Activated CD4-positive, alpha-beta T cell treated with anti-CD3 and anti-CD28 coated beads for 24 hours (primary cell): ENCODE measurements around the gene GPR82.
A peak's percentile ranks its signal among the peaks of the same experiment; 100 is the strongest.
"Not testable (repeated sequence)": the region's sequence is repeated elsewhere in the genome, so short reads cannot be mapped to it uniquely, and the experiment has no call there.

ENCODE experiments used
- DNase-seq, 2 donors: peaks; one replicate each; pipeline ENCODE4 v3.0.0-alpha.2; 2020; ENCODE audit warnings: low read depth in 2 of 2

The GPR82 gene

GRCh38 chrX:41719610-41720009, 4.4 kb upstream of the GPR82 start:
- not testable (repeated sequence) for DNase-seq

GRCh38 chrX:41720125-41720779, 3.7 kb upstream of the GPR82 start:
- DNase-seq, result peak; percentile 0 to 11

GRCh38 chrX:41721590-41721989, 2.4 kb upstream of the GPR82 start:
- no peak for DNase-seq

GRCh38 chrX:41722214-41722613, 1.8 kb upstream of the GPR82 start:
- no peak for DNase-seq

DNA sequence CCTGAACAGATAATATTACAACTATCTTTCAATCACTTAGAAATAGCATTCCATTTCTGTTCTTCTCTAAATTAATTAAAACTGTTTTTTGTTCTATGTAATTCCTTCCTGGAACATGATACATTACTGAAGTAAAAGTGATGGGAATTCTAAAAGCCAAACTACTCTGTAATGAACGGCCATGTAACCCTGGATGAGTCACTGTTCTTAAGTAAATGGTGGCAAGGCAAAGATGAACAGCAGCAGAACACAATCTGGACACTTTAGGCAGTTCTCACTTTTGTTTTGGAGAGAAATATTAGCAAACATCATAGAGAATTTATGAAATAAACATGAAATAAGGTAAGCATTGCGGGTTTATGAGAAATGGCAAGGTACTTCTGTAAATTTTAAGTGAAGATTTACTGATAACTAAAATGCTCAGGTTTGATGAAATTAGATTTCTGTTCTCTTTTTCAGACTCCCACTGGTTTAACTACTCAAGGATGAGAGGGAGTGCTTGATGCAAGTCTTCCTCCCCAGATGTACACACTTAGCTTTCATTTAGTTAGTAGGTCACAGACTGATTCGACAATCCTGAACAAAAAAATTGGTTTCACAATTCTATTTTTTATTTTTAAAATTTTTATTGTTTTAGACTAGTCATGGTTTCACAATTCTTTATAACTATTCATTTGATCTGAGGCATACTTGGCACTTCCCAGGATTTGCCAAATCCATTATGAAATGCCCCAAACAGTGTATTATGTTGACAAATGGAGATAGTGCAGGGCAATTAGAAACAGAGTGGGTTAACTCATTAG, 964 bp upstream of the GPR82 start:
- DNase-seq, result no peak

- no peak for DNase-seq
Measured at GRCh38 chrX:41728125-41728524, 4.1 kb downstream of the GPR82 start.

DNA sequence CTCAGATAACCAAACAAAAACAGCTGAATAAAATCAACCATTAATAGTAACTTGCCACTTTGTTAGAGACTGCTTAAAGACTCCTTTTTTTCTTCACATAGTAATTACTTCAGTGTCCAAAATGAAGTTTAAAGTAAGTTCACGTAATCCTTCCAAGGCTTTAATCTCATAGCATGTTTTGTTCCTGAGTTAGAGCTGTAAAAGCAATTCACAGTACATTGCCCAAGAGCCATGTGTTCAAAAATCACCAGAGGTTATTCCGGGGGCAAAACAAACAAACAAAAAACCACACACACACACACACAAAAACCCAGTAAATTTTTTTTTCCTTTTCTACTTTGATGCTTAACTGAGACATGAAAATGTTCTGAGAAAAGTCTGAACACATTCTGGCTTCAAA, 6.1 kb downstream of the GPR82 start:
- DNase-seq, result no peak

DNA sequence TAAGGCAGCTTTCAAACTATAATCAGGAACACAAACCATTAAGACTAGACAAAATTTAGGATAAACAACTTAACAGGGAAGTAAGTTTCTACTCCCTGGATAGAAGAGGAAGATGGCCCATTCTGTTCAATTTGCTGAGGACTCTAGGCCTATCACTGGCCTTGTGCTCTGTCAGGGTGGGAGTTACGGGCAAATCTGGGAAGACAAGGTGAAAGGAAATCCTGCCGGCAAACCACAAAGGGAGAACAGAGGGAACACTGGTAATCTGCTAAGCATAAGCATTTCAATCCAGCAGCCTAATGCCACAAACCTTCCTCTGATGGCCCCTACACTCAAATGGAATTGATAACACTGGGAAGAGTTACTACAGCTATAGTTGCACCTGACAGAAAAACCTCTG, 8.3 kb downstream of the GPR82 start:
- no peak for DNase-seq

DNA sequence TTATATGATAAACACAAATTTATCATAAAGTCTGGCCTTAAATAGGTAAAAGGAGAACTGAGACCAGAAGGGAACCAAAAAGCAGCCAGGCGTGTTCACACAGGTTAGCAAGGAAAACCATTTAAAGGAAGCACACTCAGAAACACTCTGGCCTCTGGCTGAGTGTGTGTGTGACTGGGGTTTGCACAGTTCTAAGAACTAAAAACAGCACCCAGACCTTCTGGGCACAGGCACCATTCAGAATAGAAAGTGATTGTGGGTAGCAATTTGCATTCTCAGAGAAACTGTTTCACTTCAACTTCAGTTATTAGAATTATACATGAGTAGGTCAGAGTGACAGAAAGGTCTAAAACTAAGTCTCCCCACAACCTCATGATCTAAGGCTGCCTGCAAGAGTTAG, 10.0 kb downstream of the GPR82 start:
- no peak for DNase-seq

GRCh38 chrX:41734530-41734929, 10.5 kb downstream of the GPR82 start:
- DNase-seq, result no peak

DNA sequence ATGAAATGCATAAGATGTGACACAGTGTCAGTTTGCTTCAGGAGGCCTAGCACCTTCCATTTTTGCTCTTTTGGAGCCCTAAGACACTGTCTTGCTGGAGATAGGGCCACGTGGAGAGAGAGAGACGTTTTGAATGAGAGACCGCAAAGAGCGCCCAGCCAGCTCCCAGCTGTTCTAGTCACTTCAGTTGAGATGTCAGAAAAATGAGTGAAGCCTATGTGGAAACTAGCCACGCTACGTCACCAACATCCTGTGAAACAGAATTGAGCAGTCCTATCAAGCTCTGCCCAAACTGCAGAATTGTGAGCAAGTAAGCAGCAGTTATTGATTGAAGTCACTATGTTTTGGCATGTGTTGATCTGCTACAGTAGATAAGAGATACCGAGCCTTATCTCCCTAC, 13.1 kb downstream of the GPR82 start:
- DNase-seq, result no peak

GRCh38 chrX:41739871-41740270, 15.9 kb downstream of the GPR82 start:
- DNase-seq, result no peak

GRCh38 chrX:41750716-41751115, 26.7 kb downstream of the GPR82 start:
- no peak for DNase-seq

DNA sequence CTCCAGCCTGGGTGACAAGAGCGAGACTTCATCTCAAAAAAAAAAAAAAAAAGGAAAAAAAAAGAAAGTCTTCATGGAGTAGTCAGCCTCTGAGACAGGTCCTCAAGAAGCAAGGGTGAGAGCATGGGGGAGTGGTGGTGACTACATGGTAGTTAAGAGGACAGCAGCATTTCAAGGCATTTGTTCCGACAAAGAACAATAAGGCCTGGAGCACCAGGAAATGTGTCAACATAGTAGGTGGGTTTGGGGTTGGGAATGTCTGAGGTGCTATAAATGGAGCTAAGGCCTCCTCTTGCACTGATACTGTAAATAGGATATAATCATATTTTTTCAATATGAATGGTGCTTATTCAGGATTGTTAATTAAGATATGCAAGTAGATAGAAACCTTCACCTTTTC, 34.4 kb downstream of the GPR82 start:
- no peak for DNase-seq

- no peak for DNase-seq
Measured at GRCh38 chrX:41759817-41760216, 35.8 kb downstream of the GPR82 start.

DNA sequence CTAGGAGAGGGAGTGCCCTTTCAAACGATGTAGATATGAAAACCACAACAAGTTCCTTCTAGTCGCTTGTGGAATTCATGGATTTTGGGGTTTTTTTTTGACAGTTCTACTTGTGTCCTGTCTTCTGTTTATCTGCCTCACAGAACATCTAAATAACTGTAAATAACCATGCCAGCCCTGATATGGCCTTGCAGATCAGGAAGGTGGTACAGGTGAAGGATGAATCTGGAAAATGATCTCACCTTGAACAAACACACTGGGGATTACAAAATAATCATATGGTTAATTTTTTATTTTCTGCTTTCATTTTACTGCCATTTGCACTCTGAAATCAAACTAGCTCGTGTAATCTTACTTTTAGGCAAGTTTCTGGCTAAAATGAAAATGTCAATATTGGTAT, 37.2 kb downstream of the GPR82 start:
- no peak for DNase-seq

DNA sequence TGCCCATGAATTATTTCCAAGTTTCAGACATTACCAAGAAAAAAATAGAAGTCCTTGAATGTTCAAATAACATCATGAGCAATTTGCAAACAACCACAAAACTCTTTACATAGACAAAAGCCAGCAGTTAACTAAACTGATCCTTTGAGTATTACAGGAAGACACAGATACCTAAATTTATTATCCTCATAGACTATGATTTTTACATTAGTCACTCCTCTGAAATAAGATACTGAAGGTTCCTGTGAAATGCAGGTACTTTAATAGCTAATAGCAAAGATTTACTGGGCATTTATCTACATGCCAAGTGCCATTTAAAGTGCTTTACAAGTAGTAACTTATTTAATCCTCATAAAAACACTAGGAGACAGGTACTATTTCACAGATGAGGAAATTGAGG, 37.7 kb downstream of the GPR82 start:
- DNase-seq, result no peak

DNA sequence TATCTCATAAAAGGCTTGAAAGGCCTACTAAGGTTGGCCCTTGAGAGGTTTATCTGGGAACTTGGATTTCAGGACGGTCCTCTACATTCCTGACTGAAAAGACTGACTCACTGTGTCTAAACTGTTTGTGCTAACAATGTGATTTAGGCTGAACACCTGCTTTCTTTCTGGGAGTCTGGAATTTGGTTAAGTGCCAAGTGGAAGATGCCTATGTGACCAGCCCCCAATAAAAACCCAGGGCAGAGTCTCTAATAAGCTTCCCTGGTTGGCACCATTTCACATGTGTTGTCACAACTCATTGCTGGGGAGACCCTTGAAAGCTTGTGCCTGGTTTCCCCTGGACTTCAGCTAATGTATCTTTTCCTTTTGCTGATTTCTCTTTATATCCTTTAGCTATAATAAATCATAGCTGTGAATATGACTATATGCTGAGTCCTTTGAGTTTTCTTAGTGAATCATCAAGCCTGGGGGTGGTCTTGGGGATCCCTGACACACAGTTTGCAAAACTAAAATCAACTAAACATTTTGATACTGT, 55.1 kb downstream of the GPR82 start:
- DNase-seq, result no peak
